ENCODE results near the gene RGL1.
A peak's percentile ranks its signal among the peaks of the same experiment; 100 is the strongest.
"Not testable (repeated sequence)": the region's sequence is repeated elsewhere in the genome, so short reads cannot be mapped to it uniquely, and the experiment has no call there.

Gene RGL1

GRCh38 chr1:183804916-183805841 lies at the start of gene RGL1:
Gene RGL1, plus strand, starts transcription at chr1:183805120. Its CDS starts 178 bp downstream, at chr1:183805298.
- peak; percentile 87 for DNase-seq

- no peak for DNase-seq
Observed at GRCh38 chr1:183756326-183756725, 48.6 kb upstream of the RGL1 start.

- no peak for DNase-seq
Observed at GRCh38 chr1:183757061-183757460, 47.9 kb upstream of the RGL1 start.

- no peak for DNase-seq
Observed at GRCh38 chr1:183758913-183759312, 46.0 kb upstream of the RGL1 start.

GRCh38 chr1:183760661-183761060 lies 44.3 kb upstream of the RGL1 start:
- DNase-seq = no peak

- DNase-seq = no peak
Observed at GRCh38 chr1:183761871-183762270, 43.0 kb upstream of the RGL1 start.

- DNase-seq = not testable (repeated sequence)
Observed at GRCh38 chr1:183762856-183763255, 42.1 kb upstream of the RGL1 start.

GRCh38 chr1:183764981-183765380 lies 39.9 kb upstream of the RGL1 start:
- DNase-seq = no peak

GRCh38 chr1:183769956-183770815 lies 34.7 kb upstream of the RGL1 start:
- DNase-seq = no peak

- no peak for DNase-seq
Observed at GRCh38 chr1:183770816-183771128, 34.1 kb upstream of the RGL1 start.

GRCh38 chr1:183773482-183774274 lies 31.2 kb upstream of the RGL1 start:
- DNase-seq = no peak

GRCh38 chr1:183774938-183775337 lies 30.0 kb upstream of the RGL1 start:
- DNase-seq = no peak

GRCh38 chr1:183776731-183777130 lies 28.2 kb upstream of the RGL1 start:
- no peak for DNase-seq

- DNase-seq = no peak
Observed at GRCh38 chr1:183777328-183777727, 27.6 kb upstream of the RGL1 start.

- no peak for DNase-seq
Observed at GRCh38 chr1:183778045-183778444, 26.9 kb upstream of the RGL1 start.

GRCh38 chr1:183778568-183779433 lies 26.1 kb upstream of the RGL1 start:
- no peak for DNase-seq

- DNase-seq = no peak
Observed at GRCh38 chr1:183780159-183780558, 24.8 kb upstream of the RGL1 start.

GRCh38 chr1:183780757-183781156 lies 24.2 kb upstream of the RGL1 start:
- no peak for DNase-seq

- no peak for DNase-seq
Observed at GRCh38 chr1:183783342-183783741, 21.6 kb upstream of the RGL1 start.

GRCh38 chr1:183783767-183784637 lies 20.9 kb upstream of the RGL1 start:
- peak; percentile 89 for DNase-seq

- DNase-seq = not testable (repeated sequence)
Observed at GRCh38 chr1:183785921-183786320, 19.0 kb upstream of the RGL1 start.

All from right forelimb (tissue), 1 donor.